Measurements from ENCODE around the gene GUCD1. TPM values are rescaled to one million over a fixed set of nuclear protein-coding genes. Genes with fewer than 3 reads are reported as not detected.

GUCD1 gene
- total and polyA plus RNA-seq, 12 donors: 75.4 to 162 (median 112) TPM

DNA sequence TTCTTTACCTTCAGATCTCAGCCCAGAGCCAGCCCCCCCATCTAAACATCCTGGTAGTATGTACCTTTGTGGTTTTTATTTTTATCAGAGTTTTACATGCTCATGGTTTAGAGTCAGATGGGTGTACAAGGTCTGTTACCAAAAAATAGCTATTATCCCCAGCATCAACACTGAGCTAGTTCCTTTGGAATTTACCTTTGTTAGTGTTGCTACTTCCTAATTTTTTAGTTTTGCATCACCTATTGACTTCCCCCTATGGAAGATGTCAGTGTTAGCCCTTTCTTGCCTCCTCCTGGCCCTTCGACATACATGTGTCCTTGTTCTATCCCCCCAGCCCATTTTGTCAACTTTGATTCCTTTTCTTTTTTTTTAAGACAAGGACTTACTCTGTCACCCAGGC, 52.4 kb downstream of the GUCD1 start:
- 55 to 83% (median 65%) methylated on average over 1 of the region's 1 CpG for WGBS, 4 donors
- TF ChIP-seq CTCF (IDR thresholded peaks at IDR 0.05) (no peak), POLR2A (IDR thresholded peaks at IDR 0.05) (no peak)
- DNase-seq: peak in 1 of 7 donors; percentile 6
- H3K27me3 ChIP-seq: no peaks in the 10 kb centered on the region
- intact Hi-C loops (cut with DNase I): loop anchor here (5.0 kb wide), 2 partner anchors 75 to 80 kb away; partner anchors contain the start of gene ADORA2A (in 1 of the 2)
- H3K9me3 ChIP-seq (replicated peaks in 1 of 3): no peaks in the 10 kb centered on the region
- no peaks in the 10 kb centered on the region for H3K36me3 ChIP-seq (replicated peaks in 1 of 2)
- peaks cover 0 to 4% of the 10 kb centered on the region in 2 donors for H3K4me1 ChIP-seq (replicated peaks in 1 of 2)
- H3K4me3 ChIP-seq: no peak overlapping the region
- no peak overlapping the region for H3K27ac ChIP-seq

DNA sequence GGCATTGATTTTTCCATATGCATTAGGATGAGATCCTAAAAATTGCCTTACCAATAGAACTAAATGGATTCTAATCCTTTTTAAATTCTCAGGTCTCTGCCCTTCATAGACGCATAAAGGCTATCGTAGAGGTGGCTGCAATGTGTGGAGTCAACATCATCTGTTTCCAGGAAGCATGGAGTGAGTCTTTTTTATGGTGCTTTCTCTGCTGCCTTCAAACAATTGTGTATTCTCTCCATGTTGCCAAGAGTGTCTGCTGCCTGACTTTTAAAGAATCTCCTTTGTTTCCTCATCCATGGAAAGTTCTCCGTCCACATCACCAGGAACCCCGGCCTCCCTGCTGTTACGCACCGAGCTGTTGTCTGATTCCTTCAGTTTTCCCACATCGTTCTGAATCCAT, 52.9 kb downstream of the GUCD1 start:
- WGBS, 4 donors: 76 to 84% (median 83%) methylated on average over 7 of the region's 7 CpGs
- intact Hi-C loops (cut with DNase I): loop anchor here (5.0 kb wide), 2 partner anchors 75 to 80 kb away; partner anchors contain the start of gene ADORA2A (in 1 of the 2)

DNA sequence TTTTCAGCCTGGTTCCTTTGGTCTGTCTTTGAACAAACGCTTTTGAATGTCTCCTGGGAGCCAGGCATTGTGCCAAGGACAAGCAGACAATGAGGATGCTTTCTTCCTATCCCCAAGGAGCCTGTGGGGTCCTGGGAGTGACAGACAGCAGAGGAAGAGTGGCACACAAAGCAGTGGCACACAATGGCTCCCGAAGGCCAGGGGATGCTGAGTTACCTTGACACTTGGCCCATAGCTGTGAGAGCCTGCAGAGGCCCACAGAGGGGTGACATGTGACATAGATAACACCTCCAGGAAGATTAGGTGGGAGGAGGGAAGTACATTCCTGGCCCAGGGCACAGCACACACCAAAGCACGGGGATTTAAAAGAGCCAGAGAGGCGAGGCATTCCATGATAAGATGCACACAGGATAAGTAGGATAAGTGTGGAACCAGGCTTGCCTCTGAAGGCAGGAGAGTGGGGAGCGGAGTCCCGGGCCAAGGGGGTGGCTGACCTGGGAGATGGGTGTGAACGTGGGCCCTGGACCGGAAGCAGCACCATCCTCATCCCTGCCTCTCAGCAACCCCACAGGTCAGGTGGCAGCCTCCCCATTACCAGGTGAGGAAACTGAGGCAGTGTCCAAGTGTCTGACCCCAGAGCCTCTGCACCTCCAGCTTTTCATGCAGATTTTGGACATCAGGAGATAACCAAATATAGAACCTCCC, 53.5 kb downstream of the GUCD1 start:
- no peaks in the 10 kb centered on the region for H3K36me3 ChIP-seq (replicated peaks in 1 of 2)
- no peaks in the 10 kb centered on the region for H3K27me3 ChIP-seq
- 71 to 76% (median 74%) methylated on average over 6 to 8 of the region's 8 CpGs for WGBS, 4 donors
- no peaks in the 10 kb centered on the region for H3K4me1 ChIP-seq (replicated peaks in 1 of 2)
- H3K4me3 ChIP-seq: no peak overlapping the region
- no peak overlapping the region for H3K27ac ChIP-seq
- no peak for TF ChIP-seq CTCF (IDR thresholded peaks at IDR 0.05)
- TF ChIP-seq POLR2A (IDR thresholded peaks at IDR 0.05): no peak
- H3K9me3 ChIP-seq (replicated peaks in 1 of 3): no peaks in the 10 kb centered on the region
- peak in 1 of 7 donors; percentile 46 for DNase-seq
- intact Hi-C loops (cut with DNase I): loop anchor here (5.0 kb wide), 2 partner anchors 74 to 79 kb away; partner anchors contain the start of gene ADORA2A (in 1 of the 2)

More for the DNA sequence above, 52.9 kb downstream of the GUCD1 start:
- H3K9me3 ChIP-seq (replicated peaks in 1 of 3): no peaks in the 10 kb centered on the region
- no peak for DNase-seq
- H3K27me3 ChIP-seq: no peaks in the 10 kb centered on the region
- no peaks in the 10 kb centered on the region for H3K36me3 ChIP-seq (replicated peaks in 1 of 2)
- TF ChIP-seq POLR2A (IDR thresholded peaks at IDR 0.05): no peak
- no peak for TF ChIP-seq CTCF (IDR thresholded peaks at IDR 0.05)
- H3K4me1 ChIP-seq (replicated peaks in 1 of 2): no peaks in the 10 kb centered on the region
- H3K27ac ChIP-seq: no peak overlapping the region
- H3K4me3 ChIP-seq: no peak overlapping the region

DNA sequence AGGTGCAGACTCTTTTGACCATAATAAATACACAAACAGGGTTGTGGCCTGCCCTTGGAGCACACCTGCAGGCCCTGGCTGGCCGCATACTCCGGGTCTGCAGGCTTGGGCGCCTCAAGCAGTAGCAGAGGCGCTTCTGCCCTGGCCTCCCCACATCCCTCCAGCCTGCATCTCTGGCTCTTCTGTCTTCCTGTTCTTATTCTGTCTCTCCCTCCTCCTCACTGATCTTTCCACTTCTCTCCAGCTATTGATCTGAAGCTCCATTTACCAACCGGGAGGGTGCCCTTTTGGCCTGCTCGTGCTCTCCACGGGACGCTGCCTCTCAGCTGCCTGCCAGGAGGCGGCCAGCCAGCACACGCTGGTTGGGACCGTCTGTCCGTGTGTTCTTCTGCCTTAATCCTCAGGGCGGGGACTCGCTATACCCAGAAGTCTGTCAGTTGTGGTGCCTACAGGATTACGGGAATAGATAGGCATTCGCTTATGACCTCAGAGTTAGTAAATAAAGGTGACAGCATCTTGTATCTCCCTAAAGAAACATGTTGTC, 54.6 kb downstream of the GUCD1 start:
- intact Hi-C loops (cut with DNase I): loop anchor here (5.0 kb wide), 2 partner anchors 73 to 78 kb away; partner anchors contain the start of gene ADORA2A (in 1 of the 2)
- Histone ChIP-seq H3K36me3 (replicated peaks in 1 of 2) (no peaks in the 10 kb centered on the region), H3K9me3 (replicated peaks in 1 of 3) (no peaks in the 10 kb centered on the region), H3K27me3 (no peaks in the 10 kb centered on the region), H3K27ac (no peak overlapping the region), H3K4me3 (no peak overlapping the region), H3K4me1 (replicated peaks in 1 of 2) (no peaks in the 10 kb centered on the region)
- WGBS, 4 donors: 90 to 94% (median 91%) methylated on average over 16 of the region's 16 CpGs
- no peak for TF ChIP-seq CTCF (IDR thresholded peaks at IDR 0.05)
- TF ChIP-seq POLR2A (IDR thresholded peaks at IDR 0.05): no peak
- no peak for DNase-seq

All from adrenal gland (tissue), 12 donors.